Ishikawa (cell line): ENCODE results near the gene PRKCSH.

Experiments used
- CEBPB ChIP-seq: IDR thresholded peaks from 2 replicates; pipeline ENCODE4 v1.6.1; 2012
- CREB1 ChIP-seq: IDR thresholded peaks from 2 replicates; pipeline ENCODE4 v1.6.1; 2012; ENCODE audit warnings: low read depth
- EP300 ChIP-seq: IDR thresholded peaks from 2 replicates; pipeline ENCODE4 v1.6.1; 2012; ENCODE audit warnings: borderline replicate concordance
- FOXM1 ChIP-seq: IDR thresholded peaks from 2 replicates; pipeline ENCODE4 v1.6.1; 2012; ENCODE audit warnings: low read depth, borderline replicate concordance
- MAX ChIP-seq: IDR thresholded peaks from 2 replicates; pipeline ENCODE4 v1.6.1; 2012
- NFIC ChIP-seq: IDR thresholded peaks from 2 replicates; pipeline ENCODE4 v1.6.1; 2012
- RAD21 ChIP-seq: IDR thresholded peaks from 2 replicates; pipeline ENCODE4 v1.6.1; 2012; ENCODE audit warnings: low read depth
- REST ChIP-seq: IDR thresholded peaks from 2 replicates; pipeline ENCODE4 v1.6.1; 2012; ENCODE audit warnings: low read depth, mild to moderate bottlenecking
- TAF1 ChIP-seq: IDR thresholded peaks from 2 replicates; pipeline ENCODE4 v1.6.1; 2012; ENCODE audit warnings: low read depth, mild to moderate bottlenecking
- TEAD4 ChIP-seq: IDR thresholded peaks from 2 replicates; pipeline ENCODE4 v1.6.1; 2012
- USF1 ChIP-seq: IDR thresholded peaks from 2 replicates; pipeline ENCODE4 v1.6.1; 2012
- YY1 ChIP-seq: IDR thresholded peaks from 2 replicates; pipeline ENCODE4 v1.6.1; 2012; ENCODE audit warnings: low read depth
- ZBTB7A ChIP-seq: IDR thresholded peaks from 2 replicates; pipeline ENCODE4 v1.6.1; 2012; ENCODE audit warnings: low read depth

- peak; percentile 82 for TF ChIP-seq RAD21
- TF ChIP-seq EP300, result 0 out of 2 replicates have a peak, but pooled peaks have one; percentile 8
- peak; percentile 99 for TF ChIP-seq USF1
- no peak for TF ChIP-seq REST
- TF ChIP-seq MAX, result peak; percentile 99
- no peak for TF ChIP-seq FOXM1
- TF ChIP-seq ZBTB7A, result peak; percentile 48; the same call in 1 of the 2 replicates
- TF ChIP-seq CREB1, result no peak
- no peak for TF ChIP-seq CEBPB
- no peak for TF ChIP-seq TAF1
- TF ChIP-seq YY1, result no peak
- 0 out of 2 replicates have a peak, but pooled peaks have one; percentile 10 for TF ChIP-seq NFIC
- TF ChIP-seq TEAD4, result no peak
Observed at GRCh38 chr19:11482384-11483050, 47.1 kb downstream of the PRKCSH start.
